ENCODE measurements around the gene FNIP2.

DNA sequence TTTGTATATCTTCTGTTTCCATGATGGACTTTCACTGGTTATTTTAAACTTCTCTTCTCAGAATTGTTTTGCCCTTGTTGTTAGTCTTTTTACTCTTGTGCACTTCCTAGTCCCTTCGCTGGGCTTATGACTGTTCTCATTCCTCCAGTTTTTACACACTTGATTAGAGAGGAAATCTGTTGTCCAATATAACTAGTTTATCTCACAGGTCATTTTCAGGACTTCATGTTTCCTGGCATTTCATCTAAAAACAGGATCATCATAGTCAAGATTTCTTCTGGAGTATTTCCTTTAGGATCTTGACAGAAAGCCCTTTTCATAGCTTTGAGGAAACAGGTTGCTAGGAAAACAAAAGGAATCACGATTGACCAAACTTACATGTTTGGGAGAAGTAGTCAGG is 3.0 kb downstream of the FNIP2 start:
- TF ChIP-seq POLR2AphosphoS5 (IDR thresholded peaks at IDR 0.05), result no peak
- TF ChIP-seq, protein P1, sequence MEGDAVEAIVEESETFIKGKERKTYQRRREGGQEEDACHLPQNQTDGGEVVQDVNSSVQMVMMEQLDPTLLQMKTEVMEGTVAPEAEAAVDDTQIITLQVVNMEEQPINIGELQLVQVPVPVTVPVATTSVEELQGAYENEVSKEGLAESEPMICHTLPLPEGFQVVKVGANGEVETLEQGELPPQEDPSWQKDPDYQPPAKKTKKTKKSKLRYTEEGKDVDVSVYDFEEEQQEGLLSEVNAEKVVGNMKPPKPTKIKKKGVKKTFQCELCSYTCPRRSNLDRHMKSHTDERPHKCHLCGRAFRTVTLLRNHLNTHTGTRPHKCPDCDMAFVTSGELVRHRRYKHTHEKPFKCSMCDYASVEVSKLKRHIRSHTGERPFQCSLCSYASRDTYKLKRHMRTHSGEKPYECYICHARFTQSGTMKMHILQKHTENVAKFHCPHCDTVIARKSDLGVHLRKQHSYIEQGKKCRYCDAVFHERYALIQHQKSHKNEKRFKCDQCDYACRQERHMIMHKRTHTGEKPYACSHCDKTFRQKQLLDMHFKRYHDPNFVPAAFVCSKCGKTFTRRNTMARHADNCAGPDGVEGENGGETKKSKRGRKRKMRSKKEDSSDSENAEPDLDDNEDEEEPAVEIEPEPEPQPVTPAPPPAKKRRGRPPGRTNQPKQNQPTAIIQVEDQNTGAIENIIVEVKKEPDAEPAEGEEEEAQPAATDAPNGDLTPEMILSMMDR (IDR thresholded peaks at IDR 0.05), result no peak
- no peak for TF ChIP-seq POLR2A (IDR thresholded peaks at IDR 0.05)
